Activated CD4-positive, alpha-beta T cell treated with anti-CD3 and anti-CD28 coated beads for 48 hours (primary cell): Measurements from ENCODE around the gene XPO6.
A peak's percentile ranks its signal among the peaks of the same experiment; 100 is the strongest.

Experiments used
- DNase-seq: peaks from one replicate; pipeline ENCODE4 v3.0.0-alpha.2; 2020

The XPO6 gene

DNA sequence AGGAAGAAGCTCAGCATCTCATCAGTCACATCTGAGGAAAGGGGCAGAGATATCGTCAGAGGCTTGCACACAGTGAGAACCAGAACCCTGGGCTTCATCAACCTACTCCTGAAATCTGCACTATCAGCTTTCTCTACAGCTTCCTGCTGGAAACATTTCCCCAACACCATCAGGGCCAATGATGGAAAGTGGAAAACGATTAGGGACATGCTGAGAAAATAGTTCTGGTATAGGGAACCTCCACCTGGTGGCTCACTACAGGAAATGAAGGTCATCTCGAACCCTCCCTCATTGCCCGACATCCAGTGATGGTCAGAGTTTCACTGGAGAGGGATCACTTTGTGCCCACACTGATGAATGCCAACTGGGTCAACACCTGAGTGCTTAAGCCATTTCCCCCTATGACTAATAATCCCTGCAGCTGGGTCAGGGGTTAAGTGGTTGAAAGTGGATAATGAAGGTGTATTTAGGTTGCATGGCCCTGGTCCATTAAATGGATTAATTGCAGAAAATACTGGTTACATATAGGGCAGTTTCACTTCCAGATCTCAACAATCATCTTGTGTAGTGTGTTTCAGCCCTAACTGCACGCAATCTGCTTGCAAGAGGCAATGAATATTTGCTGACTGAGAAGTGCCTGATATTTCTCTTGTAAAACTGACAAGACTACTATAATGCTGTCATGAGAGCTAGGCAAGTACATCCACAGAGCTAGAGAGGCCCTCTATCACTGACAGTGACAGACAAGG, 105.1 kb downstream of the XPO6 start:
- DNase-seq = no peak

- no peak for DNase-seq
Measured at GRCh38 chr16:28105954-28106353, 105.8 kb downstream of the XPO6 start.

DNA sequence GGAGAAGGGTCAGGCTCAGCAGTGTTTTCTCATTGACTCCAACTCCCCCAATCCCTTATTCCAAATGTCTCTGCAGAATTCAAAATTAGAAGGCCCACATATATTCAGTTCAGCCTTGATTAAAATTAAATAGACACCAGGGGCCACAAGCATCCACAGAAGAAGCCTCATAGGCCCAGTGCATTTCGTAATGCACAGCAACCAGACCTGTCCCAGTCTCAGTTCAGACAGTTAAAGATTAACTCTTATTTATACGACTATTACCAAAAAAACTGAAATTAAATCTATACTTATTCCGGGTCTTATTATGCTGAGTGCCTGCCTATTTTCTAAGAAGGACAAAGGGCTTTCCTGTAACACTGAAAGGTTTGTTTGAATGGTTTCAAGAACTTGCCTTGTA, 106.5 kb downstream of the XPO6 start:
- no peak for DNase-seq

DNA sequence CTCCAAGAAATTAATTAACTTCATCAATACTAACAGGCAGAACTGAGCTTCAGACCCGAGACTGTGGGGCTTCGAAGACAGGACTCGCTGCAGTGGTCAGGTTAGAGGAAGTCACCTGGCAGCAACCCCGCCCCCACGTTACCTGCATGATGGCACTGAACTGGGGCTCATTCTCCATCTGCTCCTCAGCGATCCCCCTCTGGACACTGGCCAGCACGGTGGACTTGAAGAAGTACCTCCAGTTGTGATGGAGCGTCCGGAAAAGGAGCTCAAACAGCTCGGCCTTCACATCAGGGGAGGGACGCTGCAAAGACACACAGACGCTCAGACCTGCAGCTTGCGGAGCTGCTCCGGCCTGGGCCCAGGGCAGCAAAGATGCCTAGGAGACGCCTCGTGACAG, 107.4 kb downstream of the XPO6 start:
- no peak for DNase-seq

DNA sequence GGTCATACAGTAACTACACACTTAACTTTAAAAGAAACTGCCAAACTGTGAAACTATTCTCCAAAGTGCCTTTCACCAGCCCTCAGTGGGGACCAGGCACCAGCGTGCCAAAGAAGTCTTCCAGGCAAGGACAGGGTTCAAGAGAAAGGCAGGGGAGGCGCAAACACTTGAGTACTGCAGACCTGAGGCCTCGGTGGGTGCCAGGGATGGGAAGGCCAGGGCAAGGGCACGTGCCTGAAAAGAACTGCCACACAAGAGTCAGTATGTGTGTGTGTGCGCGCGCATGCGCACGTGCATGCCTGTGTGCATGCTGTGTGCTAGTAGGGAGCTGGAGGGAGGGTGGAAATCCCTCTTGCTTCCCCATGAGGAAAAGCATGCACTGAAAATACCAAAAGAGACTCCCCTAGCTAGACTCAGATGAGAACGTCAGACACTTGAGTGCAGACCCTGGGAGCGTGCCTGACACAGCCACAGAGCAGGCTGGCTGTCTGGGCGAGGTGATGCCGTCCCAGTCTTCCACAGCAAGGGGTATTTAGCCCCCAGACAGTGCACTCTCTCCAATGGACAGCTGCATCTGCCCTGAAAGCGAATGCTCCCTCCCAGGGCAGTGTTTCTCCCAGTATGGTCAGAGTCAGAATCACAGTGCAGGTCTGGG, 108.1 kb downstream of the XPO6 start:
- DNase-seq = no peak

- DNase-seq = no peak
Measured at GRCh38 chr16:28101533-28101890, 110.3 kb downstream of the XPO6 start.

GRCh38 chr16:28100810-28101532, 110.8 kb downstream of the XPO6 start:
- no peak for DNase-seq

GRCh38 chr16:28098959-28099945, 112.5 kb downstream of the XPO6 start:
- no peak for DNase-seq

DNA sequence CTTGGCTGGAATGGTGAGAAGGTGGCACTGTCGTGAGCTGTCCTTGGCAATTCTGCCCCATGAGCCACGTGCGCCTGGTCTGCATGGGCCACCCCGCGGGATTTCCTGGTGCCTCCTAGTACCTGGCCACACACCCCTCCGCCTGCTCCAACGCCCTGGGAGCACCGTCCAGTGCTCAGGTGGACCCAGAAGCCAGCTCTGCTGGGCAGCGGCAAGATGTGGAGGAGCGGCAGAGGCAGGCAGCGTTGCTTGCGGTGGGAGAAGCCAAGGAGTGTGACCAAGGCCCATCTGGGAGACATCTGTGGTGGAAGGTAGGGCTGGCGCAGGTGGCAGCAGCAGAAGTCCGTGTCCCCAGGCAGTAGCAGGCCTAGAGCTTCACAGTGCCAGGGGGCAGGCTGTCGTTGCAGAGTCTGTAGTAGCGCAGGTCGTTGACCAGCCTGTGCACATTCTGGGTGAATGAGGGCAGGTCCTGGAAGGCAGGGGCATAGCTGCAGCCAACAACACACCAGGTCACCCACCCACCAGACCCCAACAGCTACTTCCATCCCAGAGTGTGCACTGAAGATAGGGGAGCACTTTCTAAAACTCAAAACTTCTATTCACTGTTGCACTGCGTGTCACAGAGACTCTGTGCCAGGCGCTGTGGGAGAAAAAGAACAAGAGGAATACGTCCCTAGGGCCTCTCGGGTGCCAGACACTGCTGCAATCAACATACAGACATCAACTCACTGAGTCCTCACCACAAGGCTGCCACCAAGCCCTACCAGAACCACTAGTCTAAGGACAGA, 113.4 kb downstream of the XPO6 start:
- no peak for DNase-seq

DNA sequence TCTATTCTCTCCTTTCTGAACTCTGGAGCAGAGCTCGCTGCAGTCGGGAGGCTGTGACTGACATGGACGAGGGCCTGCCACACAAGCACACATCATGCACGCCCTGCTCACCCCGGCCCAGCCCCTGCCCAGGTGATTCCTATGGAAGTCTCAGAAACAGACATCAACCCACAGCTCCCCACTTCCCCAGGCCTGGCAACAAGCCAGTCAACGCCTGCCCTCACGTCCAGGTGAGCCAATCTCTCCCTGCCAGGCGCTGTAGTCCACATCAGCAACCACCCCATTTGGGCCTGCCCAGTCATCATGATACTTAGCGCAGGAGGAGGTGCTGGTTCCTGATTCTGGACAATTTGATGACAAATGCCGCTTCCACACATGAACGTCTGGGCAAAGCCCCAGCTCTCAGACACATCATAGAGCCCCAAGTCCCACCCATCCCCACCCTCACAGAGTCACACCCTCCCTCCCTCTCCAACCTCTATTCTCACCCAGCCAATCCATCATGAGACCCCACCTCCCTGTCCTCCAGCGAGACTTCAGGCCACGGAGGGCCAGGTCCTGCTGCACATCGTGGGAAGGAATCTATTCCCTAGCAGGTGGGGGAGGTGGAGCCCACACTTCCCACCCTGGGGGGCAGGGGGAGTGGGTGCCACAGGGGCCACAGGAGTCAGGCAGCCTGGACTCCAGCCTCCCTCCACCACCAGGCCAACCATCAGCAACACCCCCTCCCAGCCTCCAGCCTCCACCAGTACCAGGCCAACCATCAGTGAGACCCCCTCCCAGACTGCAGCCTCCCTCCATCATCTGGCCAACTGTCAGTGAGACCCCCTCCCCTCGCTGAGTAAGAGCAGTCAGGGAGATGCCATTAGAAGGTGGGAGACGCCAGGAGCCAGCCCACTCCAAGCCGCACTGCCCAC, 114.5 kb downstream of the XPO6 start:
- DNase-seq = no peak

DNA sequence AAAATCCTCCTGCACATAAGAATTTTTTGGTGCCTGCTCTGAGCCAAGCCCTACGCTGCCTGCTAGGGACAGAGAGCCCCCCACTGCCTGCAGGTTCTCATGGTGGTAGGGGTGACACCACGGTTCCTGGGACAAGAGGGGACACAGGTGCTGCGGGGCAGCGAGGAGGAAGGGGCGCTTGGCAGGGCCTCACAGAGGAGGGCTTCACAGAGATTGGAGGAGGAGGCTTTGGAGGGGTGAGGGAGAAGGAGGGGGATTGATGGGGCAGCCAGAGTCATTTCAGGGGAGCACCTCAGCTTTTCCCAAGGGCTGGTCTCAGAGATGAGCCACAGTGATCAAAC, 118.4 kb downstream of the XPO6 start:
- no peak for DNase-seq

- DNase-seq = no peak
Measured at GRCh38 chr16:28092721-28093384, 118.9 kb downstream of the XPO6 start.

- DNase-seq = no peak
Measured at GRCh38 chr16:28091656-28092055, 120.1 kb downstream of the XPO6 start.

GRCh38 chr16:28090646-28091377, 121.0 kb downstream of the XPO6 start:
- DNase-seq = peak; percentile 28

GRCh38 chr16:28089992-28090365, 121.8 kb downstream of the XPO6 start:
- no peak for DNase-seq

DNA sequence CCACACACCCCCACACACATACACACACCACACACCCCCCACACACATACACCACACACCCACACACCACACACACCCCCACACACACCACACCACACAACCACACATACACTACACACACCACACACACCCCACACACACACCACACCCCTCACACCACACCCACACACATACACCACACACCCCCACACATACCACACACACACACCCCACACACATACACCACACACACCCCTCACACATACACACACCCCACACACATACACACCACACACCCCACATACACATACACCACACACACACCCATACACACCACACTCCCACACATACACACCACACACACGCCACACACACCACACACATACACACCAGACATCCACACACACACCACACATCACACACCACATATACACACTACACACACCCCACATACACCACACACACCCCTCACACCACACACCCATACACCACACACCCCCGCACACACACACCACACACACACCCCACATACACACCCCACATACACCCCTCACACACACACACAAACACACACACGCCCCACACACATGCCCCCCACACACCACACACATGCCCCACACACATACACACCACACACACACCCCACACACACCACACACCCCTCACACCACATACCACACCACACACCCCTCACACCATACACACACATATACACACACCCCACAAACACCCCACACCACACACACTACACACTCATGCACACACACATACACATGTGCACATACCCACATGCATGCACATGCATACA, 122.4 kb downstream of the XPO6 start:
- no peak for DNase-seq

DNA sequence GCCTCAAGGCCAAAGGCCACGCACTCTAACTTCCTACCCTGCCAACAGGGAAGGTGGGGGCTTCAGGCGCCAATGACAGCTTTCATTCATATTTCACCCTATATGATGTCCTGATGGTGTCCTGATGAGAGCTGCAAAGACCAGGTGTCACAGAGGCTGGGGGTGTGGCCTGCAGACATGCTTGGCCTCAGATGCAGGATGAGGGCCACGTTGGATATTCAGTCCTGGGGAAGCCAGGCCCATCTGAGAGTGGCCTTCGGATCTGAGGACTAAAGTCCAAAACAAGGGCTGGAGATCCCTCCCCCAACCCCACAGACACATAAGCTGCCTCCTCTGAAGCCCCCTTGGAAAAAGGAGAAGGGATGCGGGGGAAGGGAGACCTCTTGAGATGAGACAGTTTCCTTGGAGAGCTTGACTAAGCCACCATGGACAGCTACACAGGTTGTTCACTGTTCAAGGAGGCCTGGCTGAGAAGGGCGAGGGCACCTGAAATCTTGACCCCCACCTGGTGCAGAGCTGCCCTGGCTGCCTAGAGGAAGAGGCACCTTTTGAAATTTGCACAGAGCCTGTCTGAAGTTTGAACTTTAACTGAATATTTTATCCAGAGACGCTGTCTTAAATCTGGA, 124.0 kb downstream of the XPO6 start:
- no peak for DNase-seq

- no peak for DNase-seq
Measured at GRCh38 chr16:28087140-28087660, 124.6 kb downstream of the XPO6 start.
